Measurements from ENCODE around the gene HEATR5B.

HEATR5B gene

DNA sequence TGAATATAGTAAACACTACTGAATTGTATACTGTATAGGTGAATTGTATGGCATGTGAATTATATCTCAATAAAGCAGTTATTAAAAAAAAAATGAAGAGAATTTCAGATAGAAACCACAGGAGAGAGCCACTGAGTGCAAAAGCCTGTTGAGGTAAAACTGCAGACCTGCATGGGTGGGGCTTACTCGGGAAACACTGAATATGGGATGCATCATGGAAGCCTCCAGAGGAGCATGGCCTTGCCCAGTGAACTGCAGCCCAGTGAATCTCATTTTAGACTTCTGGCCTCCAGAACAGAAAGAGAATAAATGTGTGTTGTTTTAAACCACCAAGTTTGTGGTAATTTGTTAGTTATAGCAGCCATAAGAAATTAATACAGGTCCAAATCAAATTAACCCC, 15.9 kb upstream of the HEATR5B start:
- no peak for DNase-seq (ENCODE audit: low read depth in 1 of 2, low spot score in 1 of 2)
- H3K4me3 ChIP-seq (replicated peaks; ENCODE audit: insufficient read depth, low read length): no peak overlapping the region
- TF ChIP-seq SPI1 (IDR thresholded peaks at IDR 0.05; ENCODE audit: borderline replicate concordance, low read depth): no peak
- TF ChIP-seq, protein P1, sequence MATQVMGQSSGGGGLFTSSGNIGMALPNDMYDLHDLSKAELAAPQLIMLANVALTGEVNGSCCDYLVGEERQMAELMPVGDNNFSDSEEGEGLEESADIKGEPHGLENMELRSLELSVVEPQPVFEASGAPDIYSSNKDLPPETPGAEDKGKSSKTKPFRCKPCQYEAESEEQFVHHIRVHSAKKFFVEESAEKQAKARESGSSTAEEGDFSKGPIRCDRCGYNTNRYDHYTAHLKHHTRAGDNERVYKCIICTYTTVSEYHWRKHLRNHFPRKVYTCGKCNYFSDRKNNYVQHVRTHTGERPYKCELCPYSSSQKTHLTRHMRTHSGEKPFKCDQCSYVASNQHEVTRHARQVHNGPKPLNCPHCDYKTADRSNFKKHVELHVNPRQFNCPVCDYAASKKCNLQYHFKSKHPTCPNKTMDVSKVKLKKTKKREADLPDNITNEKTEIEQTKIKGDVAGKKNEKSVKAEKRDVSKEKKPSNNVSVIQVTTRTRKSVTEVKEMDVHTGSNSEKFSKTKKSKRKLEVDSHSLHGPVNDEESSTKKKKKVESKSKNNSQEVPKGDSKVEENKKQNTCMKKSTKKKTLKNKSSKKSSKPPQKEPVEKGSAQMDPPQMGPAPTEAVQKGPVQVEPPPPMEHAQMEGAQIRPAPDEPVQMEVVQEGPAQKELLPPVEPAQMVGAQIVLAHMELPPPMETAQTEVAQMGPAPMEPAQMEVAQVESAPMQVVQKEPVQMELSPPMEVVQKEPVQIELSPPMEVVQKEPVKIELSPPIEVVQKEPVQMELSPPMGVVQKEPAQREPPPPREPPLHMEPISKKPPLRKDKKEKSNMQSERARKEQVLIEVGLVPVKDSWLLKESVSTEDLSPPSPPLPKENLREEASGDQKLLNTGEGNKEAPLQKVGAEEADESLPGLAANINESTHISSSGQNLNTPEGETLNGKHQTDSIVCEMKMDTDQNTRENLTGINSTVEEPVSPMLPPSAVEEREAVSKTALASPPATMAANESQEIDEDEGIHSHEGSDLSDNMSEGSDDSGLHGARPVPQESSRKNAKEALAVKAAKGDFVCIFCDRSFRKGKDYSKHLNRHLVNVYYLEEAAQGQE (IDR thresholded peaks at IDR 0.05; ENCODE audit: insufficient replicate concordance, low read depth): no peak
- no peak for TF ChIP-seq GABPA (IDR thresholded peaks at IDR 0.05; ENCODE audit: low read depth)
- no peak for TF ChIP-seq CTCF (IDR thresholded peaks at IDR 0.05; ENCODE audit: insufficient read depth, low read length)
- no peak for TF ChIP-seq POLR2AphosphoS5 (IDR thresholded peaks at IDR 0.05; ENCODE audit: low read depth)
- H3K27ac ChIP-seq (replicated peaks): no peak overlapping the region
- no peaks in the 10 kb centered on the region for H3K27me3 ChIP-seq (ENCODE audit: insufficient read depth, poor library complexity, severe bottlenecking)

DNA sequence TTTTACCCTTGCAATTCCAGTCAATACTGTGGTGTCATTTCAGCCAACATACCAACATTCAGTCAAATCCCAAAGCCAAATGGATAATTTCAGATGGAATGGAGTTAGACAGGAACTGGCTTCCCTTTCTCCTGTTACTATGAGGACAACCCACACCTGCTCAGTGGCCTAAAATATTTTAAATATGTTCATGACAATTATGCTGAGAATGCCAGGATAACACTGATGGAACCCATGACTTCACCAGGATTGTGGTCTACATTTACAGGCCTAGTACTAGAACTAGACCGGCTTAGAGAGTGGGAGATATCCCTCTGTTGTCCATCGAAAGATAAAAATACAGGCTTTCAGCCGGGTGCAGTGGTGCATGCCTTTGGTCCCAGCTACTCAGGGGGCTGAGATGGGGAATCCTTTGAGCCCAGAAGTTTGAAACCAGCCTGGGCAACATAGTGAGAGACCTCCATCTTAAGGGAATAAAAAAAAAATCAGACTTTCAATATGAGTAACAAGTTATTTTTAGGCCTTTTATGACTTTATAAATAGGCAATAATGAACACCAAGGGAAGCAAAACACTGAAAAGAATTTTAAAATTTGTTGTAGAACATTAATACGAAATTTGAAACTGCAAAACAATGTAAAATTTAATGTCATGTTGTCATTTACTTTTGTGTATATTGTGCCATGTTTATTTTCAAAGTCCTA, 14.4 kb upstream of the HEATR5B start:
- no peak for DNase-seq (ENCODE audit: low read depth in 1 of 2, low spot score in 1 of 2)
- no peaks in the 10 kb centered on the region for H3K27me3 ChIP-seq (ENCODE audit: insufficient read depth, poor library complexity, severe bottlenecking)
- no peak overlapping the region for H3K4me3 ChIP-seq (replicated peaks; ENCODE audit: insufficient read depth, low read length)
- no peak overlapping the region for H3K27ac ChIP-seq (replicated peaks)
- TF ChIP-seq GABPA (IDR thresholded peaks at IDR 0.05; ENCODE audit: low read depth): no peak
- no peak for TF ChIP-seq SPI1 (IDR thresholded peaks at IDR 0.05; ENCODE audit: borderline replicate concordance, low read depth)

GRCh38 chr2:37096568-37096967, 12.4 kb upstream of the HEATR5B start:
- Histone ChIP-seq H3K27ac (replicated peaks) (no peak overlapping the region), H3K4me3 (replicated peaks; ENCODE audit: insufficient read depth, low read length) (no peak overlapping the region), H3K27me3 (ENCODE audit: insufficient read depth, poor library complexity, severe bottlenecking) (no peaks in the 10 kb centered on the region)
- no peak for DNase-seq (ENCODE audit: low read depth in 1 of 2, low spot score in 1 of 2)
- no peak for TF ChIP-seq POLR2AphosphoS5 (IDR thresholded peaks at IDR 0.05; ENCODE audit: low read depth)
- TF ChIP-seq, protein P1 (IDR thresholded peaks at IDR 0.05; ENCODE audit: insufficient replicate concordance, low read depth): no peak
- no peak for TF ChIP-seq CTCF (IDR thresholded peaks at IDR 0.05; ENCODE audit: insufficient read depth, low read length)
- no peak for TF ChIP-seq GABPA (IDR thresholded peaks at IDR 0.05; ENCODE audit: low read depth)
- TF ChIP-seq SPI1 (IDR thresholded peaks at IDR 0.05; ENCODE audit: borderline replicate concordance, low read depth): no peak

GRCh38 chr2:37091873-37092272, 7.7 kb upstream of the HEATR5B start:
- no peak for DNase-seq (ENCODE audit: low read depth in 1 of 2, low spot score in 1 of 2)
- no peak overlapping the region for H3K4me3 ChIP-seq (replicated peaks; ENCODE audit: insufficient read depth, low read length)
- no peaks in the 10 kb centered on the region for H3K27me3 ChIP-seq (ENCODE audit: insufficient read depth, poor library complexity, severe bottlenecking)
- no peak overlapping the region for H3K27ac ChIP-seq (replicated peaks)
- TF ChIP-seq, protein P1 (IDR thresholded peaks at IDR 0.05; ENCODE audit: insufficient replicate concordance, low read depth): no peak
- TF ChIP-seq SPI1 (IDR thresholded peaks at IDR 0.05; ENCODE audit: borderline replicate concordance, low read depth): no peak
- TF ChIP-seq POLR2AphosphoS5 (IDR thresholded peaks at IDR 0.05; ENCODE audit: low read depth): no peak
